GM19324 (cell line): ENCODE data around the gene NTN1.

Experiments
- ATAC-seq: cut with Tn5 transposase; IDR thresholded peaks from one replicate; pipeline ENCODE4 v1.9.1; 2021; ENCODE audit warnings: mild to moderate bottlenecking, moderate library complexity; ENCODE audit not compliant: unreplicated experiment, low FRiP score

Gene NTN1

GRCh38 chr17:9004132-9004960, 17.0 kb upstream of the NTN1 start:
- no peak for ATAC-seq

DNA sequence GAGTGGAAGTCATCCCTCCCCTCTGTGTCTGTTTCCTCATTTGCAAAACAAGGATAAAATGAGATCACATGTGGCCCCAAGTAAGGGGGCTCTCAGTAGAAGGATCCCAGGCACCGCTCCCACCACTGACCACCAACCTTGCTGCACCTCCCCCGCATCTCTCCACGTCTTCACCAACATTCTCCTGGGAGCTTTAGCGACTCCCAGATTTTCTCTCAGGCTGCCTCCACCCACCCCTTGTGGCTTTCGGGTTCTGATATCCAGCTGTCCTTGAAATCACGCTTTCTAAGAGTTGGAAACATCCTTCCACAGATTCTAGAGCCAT, 16.4 kb upstream of the NTN1 start:
- ATAC-seq = no peak

DNA sequence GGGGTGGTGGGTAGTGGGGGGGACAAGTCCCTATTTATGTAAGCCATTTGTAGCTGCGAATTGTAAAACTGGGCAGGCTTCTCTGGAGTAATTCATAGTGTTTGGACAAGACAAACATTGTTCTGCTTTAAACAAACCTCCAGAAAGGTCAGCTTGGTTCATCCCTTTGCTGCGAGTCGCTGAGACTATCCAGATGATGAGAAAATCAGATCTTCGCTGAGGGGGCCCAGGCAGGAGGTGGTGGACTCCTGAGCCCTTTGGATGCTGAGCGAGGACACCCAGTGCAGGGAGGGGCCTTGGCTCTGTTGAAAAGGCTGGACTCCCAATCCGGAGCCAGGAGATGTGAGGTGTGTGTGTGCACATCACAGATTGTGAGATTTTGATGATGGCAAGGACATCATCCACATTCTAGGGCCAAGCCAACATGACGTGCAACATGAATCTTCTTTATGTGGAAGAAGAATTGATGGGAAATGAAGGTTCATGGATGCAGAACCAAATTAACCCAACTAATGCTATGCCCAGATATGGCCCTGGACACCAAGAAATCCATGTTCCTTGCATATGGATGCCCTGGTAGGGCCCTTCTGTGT, 15.0 kb upstream of the NTN1 start:
- no peak for ATAC-seq

GRCh38 chr17:9007052-9007714, 14.1 kb upstream of the NTN1 start:
- no peak for ATAC-seq

DNA sequence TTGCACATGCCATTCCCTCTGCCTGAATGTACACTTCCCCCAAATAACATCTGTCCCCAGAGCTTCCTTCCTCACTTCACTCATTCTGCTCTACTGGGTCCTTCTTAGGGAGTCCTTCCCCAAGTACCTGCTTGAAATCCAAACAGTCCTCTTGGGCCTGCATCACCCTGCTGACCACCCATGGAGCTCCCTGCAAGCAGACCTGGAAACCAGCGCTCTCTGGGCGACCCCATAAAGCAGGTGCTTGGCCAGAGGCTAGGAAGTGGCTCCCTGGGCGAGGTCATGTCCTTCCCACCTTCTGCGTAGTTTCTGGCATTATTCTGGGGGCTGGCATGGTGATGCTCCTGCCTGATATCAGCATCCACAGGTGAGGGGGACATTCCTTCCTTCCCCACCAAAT, 12.2 kb upstream of the NTN1 start:
- no peak for ATAC-seq

GRCh38 chr17:9009737-9010136, 11.6 kb upstream of the NTN1 start:
- no peak for ATAC-seq

- ATAC-seq = no peak
These were observed 10.3 kb upstream of the NTN1 start for GRCh38 chr17:9011001-9011400.

DNA sequence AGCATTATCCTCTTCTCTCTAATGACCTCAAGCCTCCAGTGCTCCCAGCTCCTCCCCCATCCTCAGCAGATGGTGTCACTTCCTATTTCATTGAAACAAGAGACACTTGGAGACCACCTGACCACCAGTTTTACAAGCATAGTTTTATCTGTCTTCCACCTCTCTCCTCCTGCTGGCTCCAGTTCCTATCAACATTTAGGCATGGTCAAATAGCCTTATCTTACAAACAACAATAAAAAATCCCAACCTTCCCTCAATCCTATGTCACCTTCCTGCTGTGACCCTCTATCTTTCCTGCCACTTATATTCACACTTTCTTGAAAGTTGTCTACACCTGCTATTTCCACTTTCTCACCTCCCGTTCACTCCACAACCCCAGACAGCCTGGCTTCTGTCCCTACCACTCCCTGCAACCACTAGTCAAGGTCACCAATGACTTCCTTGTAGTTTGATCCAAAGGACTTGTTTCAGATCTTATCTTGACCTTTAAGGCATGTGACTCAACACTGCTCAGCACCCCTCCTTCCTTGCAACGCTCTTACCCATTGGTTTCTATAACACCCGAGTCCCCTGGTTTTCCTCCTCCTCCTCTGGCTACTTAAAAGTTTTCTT, 4.3 kb upstream of the NTN1 start:
- ATAC-seq = no peak

GRCh38 chr17:9018726-9019125, 2.6 kb upstream of the NTN1 start:
- no peak for ATAC-seq

DNA sequence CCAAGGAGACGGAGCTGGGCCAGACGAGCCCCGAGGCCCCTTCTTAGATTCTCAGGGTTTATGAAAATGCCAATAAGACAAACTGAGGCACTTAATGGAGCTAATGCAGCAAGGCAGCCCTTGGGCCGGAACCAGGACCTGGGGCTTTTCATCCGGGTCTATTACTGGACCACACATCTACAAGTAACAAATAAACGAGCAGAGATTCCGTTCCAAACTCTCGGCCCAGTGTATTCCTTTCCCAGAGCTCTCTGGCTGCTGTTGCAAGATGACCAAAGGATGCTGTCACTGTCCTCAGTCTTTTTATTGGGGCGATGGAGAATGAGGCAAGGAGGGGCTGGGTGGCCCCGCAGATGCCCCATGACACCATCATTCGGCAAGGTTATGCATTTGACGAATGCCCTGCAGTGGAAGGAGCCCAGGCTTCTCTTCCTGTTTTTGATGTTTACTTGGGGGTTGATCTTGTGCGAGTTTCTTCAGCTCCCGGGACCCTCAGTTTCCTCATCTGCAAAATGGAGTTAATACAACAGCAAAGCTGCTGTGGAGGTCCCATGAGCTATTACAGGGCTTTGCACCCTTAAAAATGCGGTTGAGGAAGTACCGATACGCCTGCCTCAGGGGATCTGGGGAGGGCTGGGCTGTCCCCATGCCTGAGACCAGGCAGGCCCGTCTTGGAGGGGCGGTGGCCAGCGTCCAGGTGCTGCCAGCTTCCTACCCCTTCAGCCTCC, 1.1 kb upstream of the NTN1 start:
- ATAC-seq = no peak

DNA sequence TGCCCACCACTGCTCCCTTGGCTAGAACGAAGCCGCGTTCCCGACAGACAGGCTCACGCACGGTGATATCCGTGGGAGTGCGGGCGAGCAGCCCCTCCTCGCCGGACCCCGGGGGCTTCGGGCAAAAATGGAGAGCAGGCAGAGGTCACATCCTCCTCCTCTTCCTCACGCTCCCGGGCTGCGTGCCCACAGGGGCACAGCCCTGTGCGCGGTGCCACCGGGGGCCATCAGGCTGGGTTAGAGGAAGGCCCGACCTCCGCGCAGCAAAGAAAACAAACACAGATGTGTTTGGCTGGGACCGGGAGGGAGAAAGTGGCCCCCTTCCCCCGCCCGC, 519 bp upstream of the NTN1 start:
- ATAC-seq = no peak

DNA sequence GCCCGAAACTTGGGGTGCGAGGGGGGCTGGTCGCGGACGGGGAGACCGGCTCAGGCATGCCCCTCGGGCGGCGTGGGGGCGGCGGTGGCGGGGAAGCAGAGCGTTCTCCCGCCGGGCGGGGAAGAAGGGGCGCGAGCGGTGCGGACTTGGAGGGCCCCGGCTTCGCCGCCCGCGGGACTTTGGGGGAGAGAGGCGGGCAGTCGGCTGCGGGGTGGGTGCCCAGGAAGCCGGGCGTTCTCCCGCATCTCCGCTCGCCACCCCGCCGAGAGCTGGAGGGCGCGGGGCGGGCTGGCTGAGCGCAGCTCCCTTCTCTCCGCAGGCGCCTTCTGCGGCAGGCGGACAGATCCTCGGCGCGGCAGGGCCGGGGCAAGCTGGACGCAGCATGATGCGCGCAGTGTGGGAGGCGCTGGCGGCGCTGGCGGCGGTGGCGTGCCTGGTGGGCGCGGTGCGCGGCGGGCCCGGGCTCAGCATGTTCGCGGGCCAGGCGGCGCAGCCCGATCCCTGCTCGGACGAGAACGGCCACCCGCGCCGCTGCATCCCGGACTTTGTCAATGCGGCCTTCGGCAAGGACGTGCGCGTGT, 772 bp downstream of the NTN1 start:
- ATAC-seq = no peak

GRCh38 chr17:9022573-9023391, 1.5 kb downstream of the NTN1 start:
- no peak for ATAC-seq

DNA sequence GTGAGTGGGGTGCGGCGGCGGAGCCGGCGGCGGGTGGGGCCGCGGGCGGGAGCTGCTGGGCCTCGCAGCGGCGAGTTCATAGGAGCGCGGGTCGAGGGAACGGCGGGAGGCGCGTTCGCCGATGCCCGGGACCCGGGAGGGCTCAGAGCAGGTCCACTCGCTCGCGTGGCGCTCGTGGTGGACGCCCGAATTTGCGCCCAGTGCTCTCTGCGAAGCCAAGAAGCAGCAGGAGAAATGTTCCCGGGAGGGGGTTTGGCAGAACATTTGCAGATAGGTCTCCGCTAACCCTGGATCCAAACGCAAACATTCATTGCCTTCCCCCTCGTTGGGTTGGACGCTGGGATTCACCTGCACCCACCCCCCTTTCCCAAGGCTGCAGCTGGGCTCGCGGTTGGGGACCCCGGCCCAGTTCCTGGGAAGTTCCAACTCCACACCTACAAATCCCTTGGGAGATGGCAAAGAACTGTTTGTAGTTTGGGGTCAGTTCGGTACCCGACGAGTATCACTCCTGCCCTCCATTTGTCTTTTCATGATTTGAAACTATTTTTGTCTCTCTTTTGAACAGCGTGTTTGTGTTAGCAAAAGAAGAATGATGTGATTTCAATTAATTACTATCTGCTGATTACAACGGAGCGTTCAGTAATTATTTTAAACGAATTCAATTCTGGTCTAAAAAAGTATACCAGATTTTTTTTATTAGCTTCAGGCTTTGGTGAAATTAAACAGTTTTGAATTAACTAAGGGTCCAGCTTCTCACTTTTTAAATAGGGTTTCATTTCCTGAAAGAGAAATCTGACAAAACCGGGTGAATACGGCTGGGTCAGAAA, 2.3 kb downstream of the NTN1 start:
- ATAC-seq = no peak

GRCh38 chr17:9024497-9024896, 3.2 kb downstream of the NTN1 start:
- ATAC-seq = no peak

- no peak for ATAC-seq
These were observed 5.4 kb downstream of the NTN1 start for GRCh38 chr17:9026741-9027140.

DNA sequence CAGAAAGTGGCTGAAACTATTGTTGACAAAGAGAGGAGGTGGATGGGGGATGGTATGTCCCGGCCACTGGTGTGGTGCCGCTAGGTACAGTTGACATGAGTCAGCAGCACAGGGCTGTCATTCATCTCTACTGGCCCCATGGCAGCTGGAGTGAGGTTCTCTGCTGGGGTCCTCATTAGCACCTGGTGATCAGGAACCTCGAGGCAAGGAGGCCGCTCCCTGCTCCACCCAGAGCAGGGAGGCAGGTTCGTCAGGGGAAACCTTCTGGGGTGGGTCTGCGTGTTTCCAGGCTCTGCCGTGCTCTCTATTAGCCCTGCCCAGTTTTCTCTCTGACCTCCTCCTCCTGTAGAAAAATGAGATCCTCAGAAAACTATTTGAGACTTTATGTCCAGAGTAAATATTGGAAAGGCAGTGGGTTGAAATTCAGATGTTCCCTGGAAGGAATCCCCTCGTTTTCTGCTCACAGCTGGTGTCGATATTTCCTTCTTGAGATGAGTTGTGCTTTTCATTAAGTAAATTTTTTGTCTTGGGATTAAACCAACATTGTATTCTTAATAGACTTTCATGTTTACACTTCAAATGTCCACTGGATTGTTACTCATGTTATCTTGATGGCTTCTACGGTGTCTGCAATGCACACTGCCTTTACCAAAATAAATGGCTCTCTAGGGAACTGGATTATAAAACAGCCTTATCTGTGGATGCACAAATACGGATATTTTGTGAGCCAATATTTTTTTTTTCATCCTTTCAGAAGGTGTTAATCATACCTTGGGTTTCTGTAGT, 7.1 kb downstream of the NTN1 start:
- no peak for ATAC-seq

DNA sequence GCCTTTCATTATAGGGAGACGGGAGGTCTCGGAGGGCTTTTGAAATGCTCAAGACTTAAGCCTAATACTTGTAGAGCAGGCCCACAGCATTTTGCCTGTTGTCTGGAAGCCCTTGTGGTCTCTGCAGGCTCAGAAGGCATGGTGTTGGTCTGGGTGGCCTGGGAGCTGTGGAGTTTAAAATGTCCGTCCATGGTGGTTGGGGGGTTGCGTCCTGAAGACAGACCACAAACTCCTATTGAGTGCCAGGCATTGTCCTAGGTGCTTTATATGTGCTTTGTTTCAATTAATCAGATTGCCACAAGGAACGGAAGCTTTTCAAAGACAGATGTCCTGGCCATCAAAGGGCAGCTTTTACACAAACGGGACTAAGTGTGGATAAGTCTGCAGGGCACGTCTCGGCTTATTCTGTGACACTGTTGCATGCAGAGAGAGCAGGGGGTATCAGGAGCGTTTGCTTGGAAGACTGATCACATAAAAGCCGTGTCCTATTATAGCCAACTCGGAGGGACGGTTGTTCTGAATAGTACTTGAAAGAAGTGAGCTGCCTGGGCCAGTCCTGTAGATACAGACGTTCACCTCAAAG, 7.8 kb downstream of the NTN1 start:
- ATAC-seq = no peak
